Type B pancreatic cell (in vitro differentiated cells): ENCODE results near the gene BMX. TPM values are rescaled to one million over a fixed set of nuclear protein-coding genes. Genes with fewer than 3 reads are reported as not detected.

Experiments
- DNase-seq: peaks from one replicate; pipeline ENCODE4 v3.0.0; 2021; ENCODE audit warnings: mixed read lengths; ENCODE audit not compliant: unreplicated experiment; ENCODE audit errors: extremely low spot score
- H3K27ac Mint-ChIP-seq: 2 replicates; pipeline ENCODE4 v1.8.0; 2021; ENCODE audit warnings: mild to moderate bottlenecking, mixed read lengths
- H3K27me3 Mint-ChIP-seq: 2 replicates; pipeline ENCODE4 v1.8.0; 2021; ENCODE audit warnings: mixed read lengths
- H3K36me3 Mint-ChIP-seq: 2 replicates; pipeline ENCODE4 v1.8.0; 2021; ENCODE audit warnings: mixed read lengths
- H3K4me1 Mint-ChIP-seq: one replicate; pipeline ENCODE4 v1.8.0; 2021; ENCODE audit warnings: mixed read lengths; ENCODE audit not compliant: unreplicated experiment
- H3K4me3 Mint-ChIP-seq: 2 replicates; pipeline ENCODE4 v1.8.0; 2021; ENCODE audit warnings: mild to moderate bottlenecking, mixed read lengths
- H3K9me3 Mint-ChIP-seq: 2 replicates; pipeline ENCODE4 v1.8.0; 2021; ENCODE audit warnings: mixed read lengths
- CTCF ChIP-seq: fragments of 200-600 bp; sonication (generic); conservative IDR thresholded peaks from 2 replicates; pipeline ENCODE4 v1.5.0; 2021; ENCODE audit warnings: antibody characterized with exemption, mild to moderate bottlenecking
- total RNA-seq: library from RNA; stranded (reverse); gene quantifications from 2 replicates; pipeline ENCODE4 v1.2.1, GENCODE V29; 2021; ENCODE audit warnings: low replicate concordance

BMX gene
- total RNA-seq, 1 donor from 2014 or later, result not detected

- Mint-ChIP-seq H3K4me3 (no peak overlapping the region), H3K4me1 (no peaks in the 10 kb centered on the region), H3K36me3 (no peaks in the 10 kb centered on the region), H3K27ac (no peak overlapping the region), H3K9me3 (no peaks in the 10 kb centered on the region), H3K27me3 (peaks cover 9% of the 10 kb centered on the region)
- no peak for DNase-seq
- peak; percentile 28 for TF ChIP-seq CTCF
Observed at GRCh38 chrX:15594371-15594770, 93.8 kb downstream of the BMX start.

GRCh38 chrX:15598026-15598425, 97.4 kb downstream of the BMX start:
- TF ChIP-seq CTCF, result no peak
- peaks cover 5% of the 10 kb centered on the region for H3K9me3 Mint-ChIP-seq
- peak overlapping the region; percentile 62 for H3K27ac Mint-ChIP-seq

GRCh38 chrX:15599461-15599860, 98.9 kb downstream of the BMX start:
- peaks cover 5% of the 10 kb centered on the region for H3K4me1 Mint-ChIP-seq
- no peaks in the 10 kb centered on the region for H3K27me3 Mint-ChIP-seq
- H3K4me3 Mint-ChIP-seq, result no peak overlapping the region
- H3K36me3 Mint-ChIP-seq, result peaks cover 4% of the 10 kb centered on the region
- no peak for DNase-seq
- TF ChIP-seq CTCF, result no peak
- H3K27ac Mint-ChIP-seq, result no peak overlapping the region
- H3K9me3 Mint-ChIP-seq, result peaks cover 5% of the 10 kb centered on the region

More at GRCh38 chrX:15598026-15598425, 97.4 kb downstream of the BMX start:
- peaks cover 2% of the 10 kb centered on the region for H3K27me3 Mint-ChIP-seq
- no peak for DNase-seq
- peak overlapping the region; percentile 10 for H3K4me3 Mint-ChIP-seq
- H3K4me1 Mint-ChIP-seq, result peaks cover 5% of the 10 kb centered on the region
- peaks cover 4% of the 10 kb centered on the region for H3K36me3 Mint-ChIP-seq

GRCh38 chrX:15600049-15600448, 99.4 kb downstream of the BMX start:
- peak overlapping the region; percentile 32 for H3K27ac Mint-ChIP-seq
- H3K4me1 Mint-ChIP-seq, result peaks cover 5% of the 10 kb centered on the region
- no peak overlapping the region for H3K4me3 Mint-ChIP-seq

GRCh38 chrX:15600745-15601144, 100.1 kb downstream of the BMX start, which contains the start of gene ACE2:
Gene ACE2 (minus strand): TSS chrX:15600960. CDS start chrX:15600911, 49 bp downstream.
- DNase-seq, result no peak
- TF ChIP-seq CTCF, result no peak
- peak within 1 kb of the TSS; percentile 88 for H3K27ac Mint-ChIP-seq
- H3K4me1 Mint-ChIP-seq, result peaks cover 12% of the 10 kb centered on the region
- H3K27me3 Mint-ChIP-seq, result no peaks in the 10 kb centered on the region
- peaks cover 5% of the 10 kb centered on the region for H3K9me3 Mint-ChIP-seq
- peak within 1 kb of the TSS; percentile 68 for H3K4me3 Mint-ChIP-seq
- H3K36me3 Mint-ChIP-seq, result peaks cover 4% of the 10 kb centered on the region

More at GRCh38 chrX:15600049-15600448, 99.4 kb downstream of the BMX start:
- no peak for DNase-seq
- no peak for TF ChIP-seq CTCF
- Mint-ChIP-seq H3K9me3 (peaks cover 5% of the 10 kb centered on the region), H3K36me3 (peaks cover 4% of the 10 kb centered on the region), H3K27me3 (no peaks in the 10 kb centered on the region)

GRCh38 chrX:15601932-15602331, 101.3 kb downstream of the BMX start:
- H3K4me1 Mint-ChIP-seq, result peaks cover 18% of the 10 kb centered on the region
- H3K27me3 Mint-ChIP-seq, result no peaks in the 10 kb centered on the region
- H3K9me3 Mint-ChIP-seq, result peaks cover 5% of the 10 kb centered on the region
- peaks cover 4% of the 10 kb centered on the region for H3K36me3 Mint-ChIP-seq
- TF ChIP-seq CTCF, result no peak
- H3K4me3 Mint-ChIP-seq, result peak overlapping the region; percentile 68
- DNase-seq, result no peak
- peak overlapping the region; percentile 88 for H3K27ac Mint-ChIP-seq
